ENCODE results near the gene ERO1A.
"Not testable (repeated sequence)": the region's sequence is repeated elsewhere in the genome, so short reads cannot be mapped to it uniquely, and the experiment has no call there.

The ERO1A gene

GRCh38 chr14:52729585-52729924 is 34.2 kb upstream of the ERO1A start:
- no peak overlapping the region for H2AFZ ChIP-seq (ENCODE audit: low read depth, low read length)
- no peak overlapping the region for H3K14ac ChIP-seq (ENCODE audit: low read length in 2 of 2)
- 5% methylated on average over 4 of the region's 8 CpGs for WGBS
- H3K4me3 ChIP-seq (ENCODE audit: insufficient read depth in 1 of 2, low read depth in 1 of 2, low read length in 2 of 2): peak overlapping the region in 1 of 2 experiments; percentile 77
- H4K91ac ChIP-seq (ENCODE audit: low read length): no peak overlapping the region
- no peak overlapping the region for H2BK120ac ChIP-seq (ENCODE audit: low read depth, low read length)
- H3K9me3 ChIP-seq (ENCODE audit: control insufficient read depth, low read length): no peaks in the 10 kb centered on the region
- H3K36me3 ChIP-seq (ENCODE audit: control insufficient read depth in 1 of 2, insufficient read depth in 2 of 2, low read depth in 1 of 2, low read length in 2 of 2): peaks cover 18 to 60% of the 10 kb centered on the region in 2 experiments
- no peak overlapping the region for H2AK5ac ChIP-seq (ENCODE audit: low read length, severe bottlenecking)
- peak overlapping the region; percentile 77 for H3K4me2 ChIP-seq (ENCODE audit: low read length, poor library complexity, severe bottlenecking)
- H2BK12ac ChIP-seq (ENCODE audit: low read length in 2 of 2): no peak overlapping the region
- peak overlapping the region; percentile 68 for H3K27ac ChIP-seq (ENCODE audit: low read length, poor library complexity, severe bottlenecking)
- H3K79me1 ChIP-seq (replicated peaks; ENCODE audit: low read length, poor library complexity, severe bottlenecking): peaks cover 13% of the 10 kb centered on the region
- no peak for DNase-seq
- no peak overlapping the region for H2BK5ac ChIP-seq (ENCODE audit: low read depth, low read length, poor library complexity, severe bottlenecking)
- H3K4me1 ChIP-seq (ENCODE audit: control insufficient read depth, insufficient read depth, low read depth, low read length): peaks cover 5% of the 10 kb centered on the region
- H4K8ac ChIP-seq (ENCODE audit: low read length): no peak overlapping the region
- H3K4ac ChIP-seq (ENCODE audit: low read depth in 1 of 2, low read length in 2 of 2): no peak overlapping the region
- peak overlapping the region; percentile 85 for H3K9ac ChIP-seq (ENCODE audit: low read length)
- no peaks in the 10 kb centered on the region for H3K27me3 ChIP-seq (ENCODE audit: control insufficient read depth in 1 of 2, insufficient read depth in 1 of 2, low read length in 2 of 2)
- H3K23ac ChIP-seq (ENCODE audit: low read length in 2 of 2): no peak overlapping the region
- no peak overlapping the region for H2BK15ac ChIP-seq (ENCODE audit: low read depth, poor library complexity, severe bottlenecking)
- H3K18ac ChIP-seq (ENCODE audit: low read depth in 1 of 2, low read length in 2 of 2): no peak overlapping the region

DNA sequence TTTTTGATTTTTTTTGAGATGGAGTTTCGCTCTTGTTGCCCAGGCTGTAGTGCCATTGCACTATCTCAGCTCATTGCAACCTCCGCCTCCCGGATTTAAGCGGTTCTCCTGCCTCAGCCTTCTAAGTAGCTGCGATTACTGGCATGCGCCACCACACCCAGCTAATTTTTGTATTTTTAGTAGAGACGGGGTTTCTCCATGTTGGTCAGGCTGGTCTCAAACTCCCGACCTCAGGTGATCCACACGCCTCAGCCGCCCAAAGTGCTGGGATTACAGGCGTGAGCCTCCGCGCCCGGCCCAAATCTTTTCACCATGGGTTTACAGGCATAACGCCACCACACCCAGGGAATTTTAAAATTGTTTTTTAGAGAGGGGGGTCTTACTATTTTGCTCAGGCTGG is 33.7 kb upstream of the ERO1A start:
- H3K4me3 ChIP-seq (ENCODE audit: insufficient read depth in 1 of 2, low read depth in 1 of 2, low read length in 2 of 2); H3K27me3 ChIP-seq (ENCODE audit: control insufficient read depth in 1 of 2, insufficient read depth in 1 of 2, low read length in 2 of 2); DNase-seq; H3K18ac ChIP-seq (ENCODE audit: low read depth in 1 of 2, low read length in 2 of 2); H3K4me1 ChIP-seq (ENCODE audit: control insufficient read depth, insufficient read depth, low read depth, low read length); H2BK12ac ChIP-seq (ENCODE audit: low read length in 2 of 2); H2BK120ac ChIP-seq (ENCODE audit: low read depth, low read length); H3K4me2 ChIP-seq (ENCODE audit: low read length, poor library complexity, severe bottlenecking); H3K23ac ChIP-seq (ENCODE audit: low read length in 2 of 2); H3K9me3 ChIP-seq (ENCODE audit: control insufficient read depth, low read length); H2BK15ac ChIP-seq (ENCODE audit: low read depth, poor library complexity, severe bottlenecking); H4K91ac ChIP-seq (ENCODE audit: low read length); H2BK5ac ChIP-seq (ENCODE audit: low read depth, low read length, poor library complexity, severe bottlenecking); H2AK5ac ChIP-seq (ENCODE audit: low read length, severe bottlenecking); H2AFZ ChIP-seq (ENCODE audit: low read depth, low read length); H3K14ac ChIP-seq (ENCODE audit: low read length in 2 of 2); H3K4ac ChIP-seq (ENCODE audit: low read depth in 1 of 2, low read length in 2 of 2); H4K8ac ChIP-seq (ENCODE audit: low read length); H3K27ac ChIP-seq (ENCODE audit: low read length, poor library complexity, severe bottlenecking): not testable (repeated sequence)
- H3K79me1 ChIP-seq (replicated peaks; ENCODE audit: low read length, poor library complexity, severe bottlenecking): peaks cover 11% of the 10 kb centered on the region
- H3K36me3 ChIP-seq (ENCODE audit: control insufficient read depth in 1 of 2, insufficient read depth in 2 of 2, low read depth in 1 of 2, low read length in 2 of 2): peaks cover 21 to 60% of the 10 kb centered on the region in 2 experiments
- H3K9ac ChIP-seq (ENCODE audit: low read length): peak overlapping the region; percentile 85
- WGBS: 90% methylated on average over 14 of the region's 15 CpGs

- not testable (repeated sequence) for H3K9ac ChIP-seq (ENCODE audit: low read length); H3K18ac ChIP-seq (ENCODE audit: low read depth in 1 of 2, low read length in 2 of 2); H3K14ac ChIP-seq (ENCODE audit: low read length in 2 of 2); H3K4me1 ChIP-seq (ENCODE audit: control insufficient read depth, insufficient read depth, low read depth, low read length); H3K4me3 ChIP-seq (ENCODE audit: insufficient read depth in 1 of 2, low read depth in 1 of 2, low read length in 2 of 2); H2BK5ac ChIP-seq (ENCODE audit: low read depth, low read length, poor library complexity, severe bottlenecking); H2BK15ac ChIP-seq (ENCODE audit: low read depth, poor library complexity, severe bottlenecking); H3K79me1 ChIP-seq (replicated peaks; ENCODE audit: low read length, poor library complexity, severe bottlenecking); H2AK5ac ChIP-seq (ENCODE audit: low read length, severe bottlenecking); H3K4ac ChIP-seq (ENCODE audit: low read depth in 1 of 2, low read length in 2 of 2); H3K23ac ChIP-seq (ENCODE audit: low read length in 2 of 2); H3K4me2 ChIP-seq (ENCODE audit: low read length, poor library complexity, severe bottlenecking); H4K8ac ChIP-seq (ENCODE audit: low read length); H3K27ac ChIP-seq (ENCODE audit: low read length, poor library complexity, severe bottlenecking); H3K9me3 ChIP-seq (ENCODE audit: control insufficient read depth, low read length); H2BK120ac ChIP-seq (ENCODE audit: low read depth, low read length); H2BK12ac ChIP-seq (ENCODE audit: low read length in 2 of 2); H3K27me3 ChIP-seq (ENCODE audit: control insufficient read depth in 1 of 2, insufficient read depth in 1 of 2, low read length in 2 of 2); H2AFZ ChIP-seq (ENCODE audit: low read depth, low read length); H4K91ac ChIP-seq (ENCODE audit: low read length); DNase-seq
- WGBS: 100% methylated on average over 1 of the region's 2 CpGs
- peaks cover 18 to 64% of the 10 kb centered on the region in 2 experiments for H3K36me3 ChIP-seq (ENCODE audit: control insufficient read depth in 1 of 2, insufficient read depth in 2 of 2, low read depth in 1 of 2, low read length in 2 of 2)
These were observed 32.2 kb upstream of the ERO1A start for GRCh38 chr14:52727509-52727908.

DNA sequence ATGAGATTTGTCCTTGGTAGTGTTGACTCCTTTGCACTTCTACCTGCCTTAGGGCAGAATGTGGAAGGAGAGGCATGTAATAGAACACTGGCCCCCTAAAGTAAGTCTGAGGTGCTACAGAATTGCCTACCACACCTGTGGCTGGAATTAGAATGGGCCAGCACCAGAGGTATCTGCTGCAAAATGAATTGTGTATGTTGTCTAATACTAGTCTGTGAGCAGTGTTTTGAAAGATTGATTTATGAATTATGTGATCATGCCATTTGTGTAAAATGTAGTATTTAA is 28.9 kb upstream of the ERO1A start:
- Histone ChIP-seq H2AK5ac (ENCODE audit: low read length, severe bottlenecking) (no peak overlapping the region), H2BK12ac (ENCODE audit: low read length in 2 of 2) (no peak overlapping the region), H3K27ac (ENCODE audit: low read length, poor library complexity, severe bottlenecking) (no peak overlapping the region), H3K36me3 (ENCODE audit: control insufficient read depth in 1 of 2, insufficient read depth in 2 of 2, low read depth in 1 of 2, low read length in 2 of 2) (peaks cover 26 to 95% of the 10 kb centered on the region in 2 experiments), H3K4me3 (ENCODE audit: insufficient read depth in 1 of 2, low read depth in 1 of 2, low read length in 2 of 2) (no peak overlapping the region), H2BK15ac (ENCODE audit: low read depth, poor library complexity, severe bottlenecking) (no peak overlapping the region), H2AFZ (ENCODE audit: low read depth, low read length) (no peak overlapping the region), H3K9me3 (ENCODE audit: control insufficient read depth, low read length) (no peaks in the 10 kb centered on the region), H3K4me1 (ENCODE audit: control insufficient read depth, insufficient read depth, low read depth, low read length) (no peaks in the 10 kb centered on the region), H3K18ac (ENCODE audit: low read depth in 1 of 2, low read length in 2 of 2) (no peak overlapping the region), H4K8ac (ENCODE audit: low read length) (no peak overlapping the region), H3K14ac (ENCODE audit: low read length in 2 of 2) (no peak overlapping the region), H3K23ac (ENCODE audit: low read length in 2 of 2) (no peak overlapping the region), H3K4ac (ENCODE audit: low read depth in 1 of 2, low read length in 2 of 2) (no peak overlapping the region), H2BK120ac (ENCODE audit: low read depth, low read length) (no peak overlapping the region), H3K4me2 (ENCODE audit: low read length, poor library complexity, severe bottlenecking) (no peak overlapping the region), H3K27me3 (ENCODE audit: control insufficient read depth in 1 of 2, insufficient read depth in 1 of 2, low read length in 2 of 2) (no peaks in the 10 kb centered on the region), H2BK5ac (ENCODE audit: low read depth, low read length, poor library complexity, severe bottlenecking) (no peak overlapping the region), H3K79me1 (replicated peaks; ENCODE audit: low read length, poor library complexity, severe bottlenecking) (peaks cover 8% of the 10 kb centered on the region), H3K9ac (ENCODE audit: low read length) (no peak overlapping the region), H4K91ac (ENCODE audit: low read length) (no peak overlapping the region)
- DNase-seq: no peak

Data from mesenchymal stem cell (in vitro differentiated cells and primary cell).